Transverse colon (tissue), 4 donors: ENCODE data around the gene MTHFD1.

Source experiments
- CTCF ChIP-seq, 5 experiments: fragments of 200-600 bp in 3 of 5; fragments of 450-650 bp in 2 of 5; sonication (generic) in 3 of 5; IDR thresholded peaks; 1 replicate in 2 of 5; 2 replicates in 3 of 5; pipeline ENCODE4 v1.5.1; 2016 to 2017; ENCODE audit warnings: antibody characterized with exemption in 5 of 5, inconsistent platforms in 3 of 5, mild to moderate bottlenecking in 2 of 5, moderate library complexity in 1 of 5
- EP300 ChIP-seq: sonication (generic); formaldehyde crosslinking; IDR thresholded peaks from one replicate; pipeline ENCODE4 v1.6.1; 2017; ENCODE audit warnings: antibody characterized with exemption, low read depth
- POLR2A ChIP-seq: fragments of 450-650 bp; IDR thresholded peaks from one replicate; pipeline ENCODE4 v1.6.1; 2016; ENCODE audit warnings: antibody characterized with exemption, mild to moderate bottlenecking, moderate library complexity
- POLR2AphosphoS5 ChIP-seq, 3 donors: sonication (generic); formaldehyde crosslinking; IDR thresholded peaks; one replicate each; pipeline ENCODE4 v1.6.1; 2016; ENCODE audit warnings: antibody characterized with exemption in 3 of 3

- TF ChIP-seq CTCF (IDR thresholded peaks at IDR 0.05) (no peak), EP300 (no peak), POLR2AphosphoS5 (IDR thresholded peaks at IDR 0.05) (no peak), POLR2A (no peak)
Measured at GRCh38 chr14:64495252-64495651, 107.1 kb downstream of the MTHFD1 start.
